Anterior cingulate cortex (tissue), 58 donors: ENCODE results near the gene SDK1.
"Not testable (repeated sequence)": the region's sequence is repeated elsewhere in the genome, so short reads cannot be mapped to it uniquely, and the experiment has no call there.

ENCODE experiments used
- DNase-seq, 58 donors: peaks; one replicate each; lab custom pipeline; 2025; lab: John Stamatoyannopoulos, UW

The SDK1 gene

GRCh38 chr7:4215176-4215720 lies 914.2 kb downstream of the SDK1 start:
- no peak for DNase-seq

- DNase-seq = no peak
These were observed 915.0 kb downstream of the SDK1 start for GRCh38 chr7:4216016-4216415.

- not testable (repeated sequence) for DNase-seq
These were observed 916.1 kb downstream of the SDK1 start for GRCh38 chr7:4217126-4217660.

- DNase-seq = no peak
These were observed 917.4 kb downstream of the SDK1 start for GRCh38 chr7:4218481-4218880.

- DNase-seq = no peak
These were observed 919.0 kb downstream of the SDK1 start for GRCh38 chr7:4220011-4220410.

- no peak for DNase-seq
These were observed 920.0 kb downstream of the SDK1 start for GRCh38 chr7:4221043-4221442.

- DNase-seq = no peak
These were observed 921.6 kb downstream of the SDK1 start for GRCh38 chr7:4222676-4223075.

- no peak for DNase-seq
These were observed 924.3 kb downstream of the SDK1 start for GRCh38 chr7:4225361-4225771.

GRCh38 chr7:4225881-4226523 lies 925.0 kb downstream of the SDK1 start:
- DNase-seq = peak in 1 of 58 donors; percentile 13

- DNase-seq = peak in 24 of 58 donors; percentile 4 to 69 (median 30)
These were observed 925.5 kb downstream of the SDK1 start for GRCh38 chr7:4226524-4226882.

- peak in 21 of 58 donors; percentile 4 to 44 (median 14) for DNase-seq
These were observed 926.3 kb downstream of the SDK1 start for GRCh38 chr7:4227105-4228010.

GRCh38 chr7:4230352-4230751 lies 929.3 kb downstream of the SDK1 start:
- DNase-seq = no peak

- DNase-seq = no peak
These were observed 932.1 kb downstream of the SDK1 start for GRCh38 chr7:4233146-4233545.

GRCh38 chr7:4233621-4234497 lies 932.8 kb downstream of the SDK1 start:
- DNase-seq = no peak

- DNase-seq = no peak
These were observed 933.4 kb downstream of the SDK1 start for GRCh38 chr7:4234498-4234855.

GRCh38 chr7:4234886-4235285 lies 933.8 kb downstream of the SDK1 start:
- no peak for DNase-seq

- no peak for DNase-seq
These were observed 934.5 kb downstream of the SDK1 start for GRCh38 chr7:4235596-4235995.

GRCh38 chr7:4236389-4236788 lies 935.3 kb downstream of the SDK1 start:
- DNase-seq = no peak

GRCh38 chr7:4236873-4237272 lies 935.8 kb downstream of the SDK1 start:
- not testable (repeated sequence) for DNase-seq
